ENCODE results near the gene MADCAM1.

Gene MADCAM1

GRCh38 chr19:489418-490196 is 6.7 kb upstream of the MADCAM1 start:
- DNase-seq: no peak

- no peak for DNase-seq
These were observed 5.0 kb upstream of the MADCAM1 start for GRCh38 chr19:491146-491741.

- no peak for DNase-seq
These were observed 4.2 kb upstream of the MADCAM1 start for GRCh38 chr19:492091-492531.

- no peak for DNase-seq
These were observed 2.7 kb upstream of the MADCAM1 start for GRCh38 chr19:493391-494170.

- DNase-seq: no peak
These were observed 1.9 kb upstream of the MADCAM1 start for GRCh38 chr19:494171-495080.

- no peak for DNase-seq
These were observed 1.2 kb upstream of the MADCAM1 start for GRCh38 chr19:495081-495401.

- DNase-seq: no peak
These were observed 729 bp upstream of the MADCAM1 start for GRCh38 chr19:495402-496111.

- DNase-seq: no peak
These were observed 700 bp downstream of the MADCAM1 start for GRCh38 chr19:496986-497385.

GRCh38 chr19:497491-497868 is 1.2 kb downstream of the MADCAM1 start:
- no peak for DNase-seq

- DNase-seq: no peak
These were observed 1.7 kb downstream of the MADCAM1 start for GRCh38 chr19:497869-498510.

GRCh38 chr19:498511-498891 is 2.2 kb downstream of the MADCAM1 start:
- no peak for DNase-seq

GRCh38 chr19:498977-499623 is 2.8 kb downstream of the MADCAM1 start:
- DNase-seq: no peak

GRCh38 chr19:501646-502045 is 5.4 kb downstream of the MADCAM1 start:
- DNase-seq: no peak

- DNase-seq: no peak
These were observed 8.3 kb downstream of the MADCAM1 start for GRCh38 chr19:504616-505015.

- peak; percentile 99 for DNase-seq
These were observed 10.4 kb downstream of the MADCAM1 start for GRCh38 chr19:506404-507285.

GRCh38 chr19:507286-508203 is 11.3 kb downstream of the MADCAM1 start, which contains the start of gene TPGS1:
TSS of gene TPGS1 (plus strand) at chr19:507497. CDS start at chr19:507507, 10 bp downstream.
- DNase-seq: peak; percentile 86

GRCh38 chr19:508204-509150 is 12.2 kb downstream of the MADCAM1 start:
- no peak for DNase-seq

All from RPMI8226 (cell line).